H1 (cell line): ENCODE results near the gene THTPA. TPM values are rescaled to one million over a fixed set of nuclear protein-coding genes. Genes with fewer than 3 reads are reported as not detected.

Experiments used
- CTCF ChIA-PET: fragments of 300-600 bp; sonication (Branson Sonifier 250); formaldehyde crosslinking; loops from one replicate; lab custom pipeline; 2021; ENCODE audit not compliant: partially characterized antibody; lab: Charles Lee
- POLR2A ChIA-PET: fragments of 300-600 bp; sonication (Branson Sonifier 250); formaldehyde crosslinking; loops from one replicate; lab custom pipeline; 2021; ENCODE audit warnings: inconsistent platforms; ENCODE audit not compliant: partially characterized antibody; lab: Charles Lee
- DNase-seq, 2 experiments: peaks; one replicate each; pipeline versions ENCODE4 v3.0.0 to v3.0.0-alpha.2; 2010 to 2022; ENCODE audit warnings: low spot score in 2 of 2, low read depth in 1 of 2, mixed read lengths in 1 of 2
- FAIRE-seq: peaks from 2 replicates; lab custom pipeline; 2011; peaks lifted over from hg19 to GRCh38; lab: Jason Lieb, UNC
- H2AFZ ChIP-seq: 2 replicates; pipeline ENCODE4 v1.8.1; 2012; ENCODE audit warnings: low read length, inconsistent platforms
- H2AK5ac ChIP-seq: 2 replicates; pipeline ENCODE4 v1.6.1; 2013; ENCODE audit warnings: low read depth, low read length
- H2BK120ac ChIP-seq: replicated peaks from 2 replicates; pipeline ENCODE3; 2013; ENCODE audit warnings: low read depth, low read length, inconsistent platforms
- H2BK12ac ChIP-seq: 2 replicates; pipeline ENCODE4 v1.6.1; 2013; ENCODE audit warnings: low read depth, low read length
- H2BK15ac ChIP-seq: 2 replicates; pipeline ENCODE4 v1.6.1; 2013; ENCODE audit warnings: low read length
- H2BK20ac ChIP-seq: 2 replicates; pipeline ENCODE4 v1.6.1; 2013; ENCODE audit warnings: low read length
- H2BK5ac ChIP-seq: 2 replicates; pipeline ENCODE4 v1.6.1; 2013; ENCODE audit warnings: low read depth, low read length
- H3K14ac ChIP-seq: 2 replicates; pipeline ENCODE4 v1.6.1; 2013; ENCODE audit warnings: inconsistent platforms; ENCODE audit not compliant: insufficient read length
- H3K18ac ChIP-seq: 2 replicates; pipeline ENCODE4 v1.6.1; 2013; ENCODE audit warnings: low read length; ENCODE audit errors: extremely low read depth
- H3K23ac ChIP-seq: 2 replicates; pipeline ENCODE4 v1.6.1; 2013; ENCODE audit warnings: inconsistent platforms; ENCODE audit not compliant: insufficient read length
- H3K23me2 ChIP-seq: 2 replicates; pipeline ENCODE4 v1.6.1; 2013; ENCODE audit warnings: low read depth, low read length
- H3K27ac ChIP-seq: 2 replicates; pipeline ENCODE4 v1.6.1; 2011; ENCODE audit warnings: low read depth, low read length, inconsistent platforms
- H3K27me3 ChIP-seq, 4 experiments: replicated peaks in 1 of 4; 1 replicate in 1 of 4; 2 replicates in 3 of 4; pipeline versions ENCODE4 v1.6.1 to v1.8.1; 2011 to 2013; ENCODE audit warnings: low read length in 3 of 4, mild to moderate bottlenecking in 3 of 4, inconsistent platforms in 2 of 4, mixed read lengths in 2 of 4, moderate library complexity in 1 of 4; ENCODE audit not compliant: control insufficient read depth in 3 of 4, insufficient read depth in 3 of 4; ENCODE audit errors: extremely low read depth in 1 of 4
- H3K36me3 ChIP-seq, 4 experiments: 2 replicates each; pipeline versions ENCODE4 v1.6.1 to v1.8.1; 2011 to 2013; ENCODE audit warnings: mild to moderate bottlenecking in 4 of 4, low read length in 3 of 4, moderate library complexity in 2 of 4, control low read depth in 1 of 4, inconsistent platforms in 1 of 4; ENCODE audit not compliant: insufficient read depth in 4 of 4, control insufficient read depth in 2 of 4
- H3K4ac ChIP-seq: replicated peaks from 2 replicates; pipeline ENCODE3; 2013; ENCODE audit warnings: low read length, low read depth, mixed read lengths, inconsistent platforms; ENCODE audit not compliant: insufficient read length
- H3K4me1 ChIP-seq, 4 experiments: replicated peaks in 1 of 4; 1 replicate in 1 of 4; 2 replicates in 3 of 4; pipeline versions ENCODE4 v1.6.1 to v1.8.1; 2011 to 2013; ENCODE audit warnings: low read length in 3 of 4, inconsistent platforms in 2 of 4, mixed read lengths in 1 of 4; ENCODE audit not compliant: insufficient read depth in 4 of 4, control insufficient read depth in 3 of 4
- H3K4me2 ChIP-seq, 2 experiments: 2 replicates each; pipeline versions ENCODE4 v1.6.1 to v1.8.1; 2011 to 2013; ENCODE audit warnings: low read depth in 2 of 2, low read length in 2 of 2, control low read depth in 1 of 2, inconsistent platforms in 1 of 2, mild to moderate bottlenecking in 1 of 2; ENCODE audit not compliant: insufficient read depth in 1 of 2
- H3K4me3 ChIP-seq, 4 experiments: fragments of 200-600, 300-600 bp in 1 of 4; sonication (generic), shearing (Covaris generic), sonication (Bioruptor Twin) in 1 of 4; 2 replicates each; pipeline versions ENCODE4 v1.5.1 to v1.8.1; 2011 to 2016; ENCODE audit warnings: low read length in 4 of 4, low read depth in 3 of 4, control low read depth in 2 of 4, inconsistent platforms in 2 of 4, mild to moderate bottlenecking in 2 of 4, mixed read lengths in 1 of 4, moderate library complexity in 1 of 4; ENCODE audit not compliant: insufficient read depth in 2 of 4; ENCODE audit errors: extremely low read depth in 1 of 4
- H3K56ac ChIP-seq: replicated peaks from 2 replicates; pipeline ENCODE3; 2013; ENCODE audit warnings: low read depth, mild to moderate bottlenecking, mixed read lengths, low read length, inconsistent platforms; ENCODE audit not compliant: insufficient read length
- H3K79me1 ChIP-seq: 2 replicates; pipeline ENCODE4 v1.6.1; 2013; ENCODE audit warnings: low read depth, low read length, control low read depth
- H3K79me2 ChIP-seq, 2 experiments: 2 replicates each; pipeline versions ENCODE4 v1.6.1 to v1.8.1; 2012 to 2013; ENCODE audit warnings: low read length in 2 of 2, mild to moderate bottlenecking in 2 of 2, inconsistent platforms in 1 of 2; ENCODE audit not compliant: insufficient read depth in 2 of 2, control insufficient read depth in 1 of 2
- H3K9ac ChIP-seq, 4 experiments: replicated peaks in 1 of 4; 1 replicate in 1 of 4; 2 replicates in 3 of 4; pipeline versions ENCODE4 v1.6.1 to v1.8.1; 2011 to 2013; ENCODE audit warnings: low read depth in 3 of 4, low read length in 3 of 4, control low read depth in 2 of 4, mild to moderate bottlenecking in 2 of 4, moderate library complexity in 2 of 4, inconsistent platforms in 1 of 4; ENCODE audit errors: extremely low read depth in 1 of 4
- H3K9me3 ChIP-seq, 2 experiments: 2 replicates each; pipeline versions ENCODE4 v1.6.1 to v1.8.1; 2012 to 2013; ENCODE audit warnings: mild to moderate bottlenecking in 2 of 2, moderate library complexity in 2 of 2, control low read depth in 1 of 2, inconsistent platforms in 1 of 2, low read depth in 1 of 2, low read length in 1 of 2, mixed read lengths in 1 of 2; ENCODE audit not compliant: insufficient read depth in 2 of 2
- H4K20me1 ChIP-seq, 2 experiments: replicated peaks in 1 of 2; 2 replicates each; pipeline versions ENCODE3 to v1.8.1; 2011 to 2013; ENCODE audit warnings: inconsistent platforms in 2 of 2, low read length in 2 of 2, mild to moderate bottlenecking in 1 of 2; ENCODE audit not compliant: insufficient read depth in 2 of 2, control insufficient read depth in 1 of 2
- H4K5ac ChIP-seq: 2 replicates; pipeline ENCODE4 v1.6.1; 2013; ENCODE audit warnings: low read length, low read depth, mixed read lengths, inconsistent platforms; ENCODE audit not compliant: insufficient read length
- H4K8ac ChIP-seq: 2 replicates; pipeline ENCODE4 v1.8.0; 2013; ENCODE audit warnings: mild to moderate bottlenecking, moderate library complexity, low read length, inconsistent platforms; ENCODE audit not compliant: insufficient read depth; ENCODE audit errors: extremely low read depth
- H4K91ac ChIP-seq: replicated peaks from 2 replicates; pipeline ENCODE3; 2013; ENCODE audit warnings: low read length, mixed read lengths, inconsistent platforms; ENCODE audit not compliant: insufficient read length
- BRCA1 ChIP-seq: IDR thresholded peaks from 2 replicates; pipeline ENCODE4 v1.6.1; 2012; ENCODE audit warnings: low read depth, low read length, improper control_type of control experiment
- CTCF ChIP-seq, 3 experiments: IDR thresholded peaks; 1 replicate in 2 of 3; 2 replicates in 1 of 3; pipeline versions ENCODE4 v1.5.1 to v1.6.1; 2011; ENCODE audit warnings: low read length in 3 of 3, mild to moderate bottlenecking in 3 of 3, inconsistent platforms in 2 of 3, low read depth in 1 of 3, moderate library complexity in 1 of 3; ENCODE audit not compliant: insufficient read depth in 1 of 3; ENCODE audit errors: control extremely low read depth in 1 of 3
- GTF2F1 ChIP-seq: IDR thresholded peaks from 2 replicates; pipeline ENCODE4 v1.6.1; 2012; ENCODE audit warnings: low read depth, low read length, improper control_type of control experiment, borderline replicate concordance
- NANOG ChIP-seq: IDR thresholded peaks from 2 replicates; pipeline ENCODE4 v1.6.1; 2011; ENCODE audit warnings: low read length, low read depth, mild to moderate bottlenecking, inconsistent platforms; ENCODE audit not compliant: insufficient read depth, poor library complexity, severe bottlenecking
- RAD21 ChIP-seq, 2 experiments: IDR thresholded peaks in 1 of 2; conservative IDR thresholded peaks in 1 of 2; 2 replicates each; pipeline ENCODE4 v1.6.1; 2011; ENCODE audit warnings: low read depth in 2 of 2, low read length in 2 of 2, improper control_type of control experiment in 1 of 2, inconsistent platforms in 1 of 2, mild to moderate bottlenecking in 1 of 2, moderate library complexity in 1 of 2
- SAP30 ChIP-seq: fragments of 300-600 bp; sonication (generic); IDR thresholded peaks from 2 replicates; pipeline ENCODE4 v1.7.1; 2012; ENCODE audit warnings: low read length, moderate library complexity, mild to moderate bottlenecking, inconsistent platforms; ENCODE audit not compliant: insufficient read depth, insufficient replicate concordance
- SIN3A ChIP-seq, 2 experiments: IDR thresholded peaks in 1 of 2; conservative IDR thresholded peaks in 1 of 2; 2 replicates each; pipeline ENCODE4 v1.6.1; 2011 to 2012; ENCODE audit warnings: low read length in 2 of 2, improper control_type of control experiment in 1 of 2, low read depth in 1 of 2, mild to moderate bottlenecking in 1 of 2
- SP4 ChIP-seq: IDR thresholded peaks from 2 replicates; pipeline ENCODE4 v1.6.1; 2012; ENCODE audit warnings: low read length, inconsistent platforms
- TCF12 ChIP-seq: IDR thresholded peaks from 2 replicates; pipeline ENCODE4 v1.6.1; 2011; ENCODE audit warnings: low read depth, mild to moderate bottlenecking, low read length
- WGBS, 2 experiments: shearing (Covaris generic) in 1 of 2; methylation state at CpG; one replicate each; pipeline versions ENCODE4 v1.1.6 to v1.1.7; 2013 to 2015; ENCODE audit warnings: low lambda C conversion rate in 2 of 2, mixed read lengths in 2 of 2, inconsistent platforms in 1 of 2, low coverage in 1 of 2, missing lambda C conversion rate in 1 of 2; ENCODE audit not compliant: insufficient replicate concordance in 2 of 2, insufficient coverage in 1 of 2, insufficient read length in 1 of 2; ENCODE audit errors: extremely low coverage in 1 of 2, missing lambda C conversion rate in 1 of 2; 5-methylcytosine and 5-hydroxymethylcytosine counted together
- polyA plus RNA-seq, 7 experiments: library from polyadenylated mRNA; depleted of rRNA in 3 of 7; stranded (reverse) in 5 of 7; unstranded in 2 of 7; fragments of >200 nt in 5 of 7; fragments of 200-250 nt in 2 of 7; gene quantifications; 1 replicate in 5 of 7; 2 replicates in 1 of 7; 4 replicates in 1 of 7; pipeline versions ENCODE4 v1.2.1 to v1.2.3, GENCODE V29; 2011 to 2013; ENCODE audit warnings: missing spikeins in 2 of 7, mixed read lengths in 2 of 7
- total RNA-seq: library from RNA; stranded (reverse); fragmentation: NEBNext Ultra II Directional; extraction: Animal tissue kit (Norgen Biotek cat#: 25700); gene quantifications from 2 replicates; pipeline ENCODE4 v1.2.1, GENCODE V29; 2021

THTPA gene
- total and polyA plus RNA-seq, 2 of the 8 experiments (the other 6 are each of a cell fraction or from before 2014, with no cell fraction given), result 16.6 to 19.0 TPM

GRCh38 chr14:23528555-23528954, 27.5 kb upstream of the THTPA start:
- no peaks in the 10 kb centered on the region for H3K79me2 ChIP-seq
- H3K4me2 ChIP-seq, result no peak overlapping the region
- H3K27me3 ChIP-seq, result no peaks in the 10 kb centered on the region
- ChIA-PET POLR2A (interaction anchor here (1.2 to 52.7 kb wide), 6 partner anchors 0 to 50 kb away, joined by 3 to 1523 read pairs (median 6); partner anchors contain the start of genes AP1G2, THTPA and ZFHX2), CTCF (interaction anchor here (0.9 to 70.5 kb wide), 13 partner anchors 10 to 104 kb away, joined by 3 to 2092 read pairs (median 6); partner anchors contain the start of genes AP1G2, NGDN, THTPA and ZFHX2)
- no peak overlapping the region for H3K14ac ChIP-seq
- peak overlapping the region; percentile 81 for H2BK5ac ChIP-seq
- peaks cover 0 to 3% (median 1%) of the 10 kb centered on the region in 4 experiments; a peak in 3 of 7 replicates for H3K4me1 ChIP-seq
- no peak for DNase-seq
- H4K91ac ChIP-seq, result peak overlapping the region; percentile 41
- H3K18ac ChIP-seq, result peak overlapping the region; percentile 71; the same call in 1 of the 2 replicates
- H2AK5ac ChIP-seq, result no peak overlapping the region
- no peak overlapping the region for H2BK120ac ChIP-seq
- H3K27ac ChIP-seq, result no peak overlapping the region
- H2BK12ac ChIP-seq, result 0 out of 2 replicates have a peak overlapping the region, but pooled peaks have one; percentile 95
- no peaks in the 10 kb centered on the region for H3K23me2 ChIP-seq
- H3K23ac ChIP-seq, result no peak overlapping the region
- H3K36me3 ChIP-seq, result peaks cover 2 to 49% (median 34%) of the 10 kb centered on the region in 4 experiments; a peak in 7 of 8 replicates
- 0 out of 2 replicates have a peak overlapping the region, but pooled peaks have one; percentile 72 for H2BK15ac ChIP-seq
- no peaks in the 10 kb centered on the region for H3K9me3 ChIP-seq
- no peak overlapping the region for H3K56ac ChIP-seq
- H3K4ac ChIP-seq, result peak overlapping the region; percentile 61
- 85% methylated on average over 1 of the region's 1 CpG; no CpG with 5 or more reads in 1 of the 2 experiments for WGBS, 2 experiments
- H2AFZ ChIP-seq, result no peak overlapping the region
- H3K79me1 ChIP-seq, result no peaks in the 10 kb centered on the region
- H3K9ac ChIP-seq, result no peak overlapping the region; a peak in 2 of 7 replicates
- peak overlapping the region; percentile 7; the same call in 1 of the 2 replicates for H4K8ac ChIP-seq
- H3K4me3 ChIP-seq, result no peak overlapping the region
- peaks cover 0 to 3% of the 10 kb centered on the region in 2 experiments for H4K20me1 ChIP-seq
- H2BK20ac ChIP-seq, result no peak overlapping the region
- H4K5ac ChIP-seq, result no peak overlapping the region
- no peak for FAIRE-seq
- TF ChIP-seq CTCF (IDR thresholded peaks at IDR 0.05; ENCODE audit: control extremely low read depth in 1 of 3, insufficient read depth in 1 of 3, low read depth in 1 of 3, low read length in 3 of 3) (peak; percentile 38 to 50 (median 48)), TCF12 (no peak), SIN3A (conservative IDR thresholded peaks at IDR 0.05 in 1 of 2, IDR thresholded peaks at IDR 0.05 in 1 of 2; ENCODE audit: low read depth in 1 of 2, low read length in 2 of 2) (no peak), NANOG (no peak), SAP30 (no peak), SP4 (no peak), RAD21 (IDR thresholded peaks at IDR 0.05 in 1 of 2, conservative IDR thresholded peaks at IDR 0.05 in 1 of 2; ENCODE audit: low read depth in 2 of 2, low read length in 2 of 2) (peak; percentile 34 to 50; a peak in 3 of 4 replicates), GTF2F1 (no peak), BRCA1 (no peak)
